NT2/D1 (cell line): ENCODE measurements around the gene SLX4IP.

ENCODE experiments used
- DNase-seq: peaks from one replicate; pipeline ENCODE4 v3.0.0-alpha.2; 2011; ENCODE audit warnings: low read depth, low spot score
- H3K27me3 ChIP-seq: 2 replicates; pipeline ENCODE4 v1.6.0; 2011; ENCODE audit warnings: mild to moderate bottlenecking; ENCODE audit not compliant: insufficient read length, insufficient read depth
- H3K36me3 ChIP-seq: 2 replicates; pipeline ENCODE4 v1.6.1; 2011; ENCODE audit warnings: mild to moderate bottlenecking, low read length, mixed read lengths; ENCODE audit not compliant: insufficient read depth, insufficient read length
- H3K4me1 ChIP-seq: 2 replicates; pipeline ENCODE4 v1.5.1; 2011; ENCODE audit not compliant: insufficient read depth, insufficient read length
- H3K4me3 ChIP-seq: 2 replicates; pipeline ENCODE4 v1.5.1; 2011; ENCODE audit warnings: low read depth; ENCODE audit not compliant: insufficient read length
- H3K9ac ChIP-seq: 2 replicates; pipeline ENCODE4 v1.6.0; 2011; ENCODE audit warnings: low read depth; ENCODE audit not compliant: insufficient read length
- H3K9me3 ChIP-seq: 2 replicates; pipeline ENCODE4 v1.5.1; 2011; ENCODE audit warnings: mild to moderate bottlenecking, low read length; ENCODE audit not compliant: insufficient read depth
- SUZ12 ChIP-seq: IDR thresholded peaks from 2 replicates; pipeline ENCODE4 v1.6.1; 2011; ENCODE audit not compliant: insufficient read length, insufficient read depth; ENCODE audit errors: extremely low read depth
- YY1 ChIP-seq: IDR thresholded peaks from 2 replicates; pipeline ENCODE4 v1.6.1; 2011; ENCODE audit not compliant: insufficient read length, insufficient read depth
- ZNF274 ChIP-seq: IDR thresholded peaks from 2 replicates; pipeline ENCODE4 v1.6.1; 2011; ENCODE audit warnings: mild to moderate bottlenecking, low read depth, low read length

Gene SLX4IP

GRCh38 chr20:10639077-10639736 is 204.1 kb downstream of the SLX4IP start:
- H3K4me1 ChIP-seq, result peaks cover 4% of the 10 kb centered on the region
- peaks cover 73% of the 10 kb centered on the region for H3K36me3 ChIP-seq
- no peaks in the 10 kb centered on the region for H3K27me3 ChIP-seq
- no peak overlapping the region for H3K4me3 ChIP-seq
- no peaks in the 10 kb centered on the region for H3K9me3 ChIP-seq
- no peak for DNase-seq
- no peak overlapping the region for H3K9ac ChIP-seq
- no peak for TF ChIP-seq SUZ12
- no peak for TF ChIP-seq ZNF274
- no peak for TF ChIP-seq YY1

GRCh38 chr20:10639737-10640556 is 204.8 kb downstream of the SLX4IP start:
- TF ChIP-seq ZNF274 (no peak), YY1 (no peak), SUZ12 (no peak)
- Histone ChIP-seq H3K27me3 (no peaks in the 10 kb centered on the region), H3K4me1 (peaks cover 4% of the 10 kb centered on the region), H3K9ac (no peak overlapping the region), H3K36me3 (peaks cover 80% of the 10 kb centered on the region), H3K9me3 (no peaks in the 10 kb centered on the region), H3K4me3 (no peak overlapping the region)
- no peak for DNase-seq

- peaks cover 90% of the 10 kb centered on the region for H3K36me3 ChIP-seq
- H3K4me3 ChIP-seq, result no peak overlapping the region
Observed at GRCh38 chr20:10640897-10641296, 205.8 kb downstream of the SLX4IP start.

GRCh38 chr20:10641467-10641866 is 206.4 kb downstream of the SLX4IP start:
- H3K27me3 ChIP-seq, result no peaks in the 10 kb centered on the region
- H3K4me3 ChIP-seq, result no peak overlapping the region
- no peaks in the 10 kb centered on the region for H3K9me3 ChIP-seq
- no peak overlapping the region for H3K9ac ChIP-seq
- no peak for DNase-seq
- TF ChIP-seq ZNF274 (no peak), YY1 (no peak), SUZ12 (no peak)
- peaks cover 93% of the 10 kb centered on the region for H3K36me3 ChIP-seq
- H3K4me1 ChIP-seq, result peaks cover 4% of the 10 kb centered on the region

More at GRCh38 chr20:10640897-10641296, 205.8 kb downstream of the SLX4IP start:
- Histone ChIP-seq H3K9ac (no peak overlapping the region), H3K27me3 (no peaks in the 10 kb centered on the region), H3K9me3 (no peaks in the 10 kb centered on the region), H3K4me1 (peaks cover 4% of the 10 kb centered on the region)
- TF ChIP-seq YY1 (no peak), ZNF274 (no peak)
- no peak for DNase-seq

DNA sequence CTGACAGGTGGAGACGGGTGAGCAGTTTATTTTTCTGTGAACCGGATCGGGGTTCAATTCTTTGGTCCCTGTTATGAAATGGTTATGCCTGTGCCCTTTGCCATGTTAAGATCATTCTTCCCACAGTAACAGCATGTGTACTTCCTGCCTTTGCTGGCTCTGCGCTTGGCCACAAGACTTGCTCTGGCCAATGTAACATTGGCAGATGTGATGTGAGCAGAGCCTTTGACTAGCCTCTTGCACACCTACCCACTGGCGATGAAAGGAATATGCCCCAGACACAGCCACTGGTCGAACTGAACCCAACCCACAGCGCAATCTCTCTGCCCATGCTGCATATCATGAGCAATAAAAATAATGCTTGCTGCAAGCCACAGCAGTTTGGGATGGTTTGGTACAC is 206.8 kb downstream of the SLX4IP start:
- H3K9ac ChIP-seq, result no peak overlapping the region
- no peaks in the 10 kb centered on the region for H3K9me3 ChIP-seq
- H3K4me3 ChIP-seq, result no peak overlapping the region
- no peak for DNase-seq
- no peaks in the 10 kb centered on the region for H3K27me3 ChIP-seq
- peaks cover 93% of the 10 kb centered on the region for H3K36me3 ChIP-seq
- TF ChIP-seq SUZ12 (no peak), YY1 (no peak), ZNF274 (no peak)
- H3K4me1 ChIP-seq, result peaks cover 4% of the 10 kb centered on the region

DNA sequence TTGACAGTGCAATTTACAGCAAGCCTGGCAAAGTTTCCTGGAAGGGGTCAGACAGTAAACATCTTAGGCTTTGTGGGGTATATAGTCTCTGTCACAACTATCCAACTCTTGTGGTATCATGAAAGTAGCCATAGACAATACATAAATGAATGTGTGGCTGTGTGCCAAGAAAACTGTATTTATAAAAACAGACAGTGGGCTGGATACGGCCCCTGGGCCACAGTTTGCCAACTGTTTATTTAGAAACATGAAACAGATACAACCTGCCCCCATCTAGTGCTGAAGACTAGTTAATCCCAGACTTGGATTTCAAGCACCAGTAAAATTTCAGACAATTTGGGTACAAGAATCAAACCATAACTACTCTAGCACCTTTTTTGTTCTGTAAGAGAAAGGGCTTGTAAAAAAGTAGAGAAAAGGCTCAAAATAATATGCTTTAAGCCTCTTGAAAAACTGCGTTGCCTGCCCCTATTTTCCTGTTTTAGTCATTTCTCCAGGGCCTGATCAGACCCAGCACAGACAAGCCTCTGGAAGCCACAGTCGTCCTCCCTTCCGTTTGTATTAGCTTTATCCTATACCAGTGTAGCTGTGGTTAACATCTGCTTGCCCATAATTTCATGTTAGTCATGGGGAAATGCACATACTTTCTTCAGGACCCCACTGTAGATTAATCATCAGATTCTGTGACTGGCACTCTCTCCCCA is 207.9 kb downstream of the SLX4IP start:
- H3K27me3 ChIP-seq, result no peaks in the 10 kb centered on the region
- no peak overlapping the region for H3K9ac ChIP-seq
- no peak for DNase-seq
- peaks cover 95% of the 10 kb centered on the region for H3K36me3 ChIP-seq
- H3K9me3 ChIP-seq, result no peaks in the 10 kb centered on the region
- H3K4me3 ChIP-seq, result no peak overlapping the region
- no peak for TF ChIP-seq YY1
- no peak for TF ChIP-seq SUZ12
- no peak for TF ChIP-seq ZNF274
- no peaks in the 10 kb centered on the region for H3K4me1 ChIP-seq

- no peak overlapping the region for H3K9ac ChIP-seq
- no peaks in the 10 kb centered on the region for H3K4me1 ChIP-seq
- no peaks in the 10 kb centered on the region for H3K27me3 ChIP-seq
- no peak overlapping the region for H3K4me3 ChIP-seq
- TF ChIP-seq ZNF274, result no peak
- TF ChIP-seq YY1, result no peak
- TF ChIP-seq SUZ12, result no peak
- H3K9me3 ChIP-seq, result no peaks in the 10 kb centered on the region
- H3K36me3 ChIP-seq, result peaks cover 96% of the 10 kb centered on the region
- DNase-seq, result no peak
Observed at GRCh38 chr20:10643560-10643873, 208.4 kb downstream of the SLX4IP start.
